ENCODE results near the gene CELA1. TPM values are rescaled to one million over a fixed set of nuclear protein-coding genes. Genes with fewer than 3 reads are reported as not detected.

CELA1 gene
- total RNA-seq, 4 donors from 2014 or later = not detected

DNA sequence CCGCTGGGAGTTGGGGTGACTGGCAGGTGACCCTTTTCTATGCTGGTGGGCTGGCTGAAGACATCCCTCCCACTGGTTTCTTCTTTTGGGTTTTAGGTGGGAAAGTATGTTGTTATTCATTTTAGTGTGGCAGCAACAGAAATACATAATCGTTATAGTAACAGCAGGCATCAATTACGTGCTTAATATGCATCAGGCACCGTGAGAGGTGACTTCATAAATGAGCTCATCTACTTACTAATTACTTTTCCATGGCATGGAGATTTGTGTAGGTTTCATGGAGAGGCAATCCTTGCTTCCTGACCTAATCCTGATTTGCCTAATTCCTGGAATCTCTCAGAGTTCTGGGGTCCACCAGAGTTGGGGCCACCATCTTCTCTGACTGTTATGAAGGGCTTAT, 13.4 kb upstream of the CELA1 start:
- no peak for TF ChIP-seq POLR2A (IDR thresholded peaks at IDR 0.05)
- TF ChIP-seq CTCF (IDR thresholded peaks at IDR 0.05) = no peak
- no peak for TF ChIP-seq POLR2AphosphoS5 (IDR thresholded peaks at IDR 0.05)
- TF ChIP-seq EP300 (IDR thresholded peaks at IDR 0.05; ENCODE audit: low read depth) = no peak
- WGBS, 2 donors (ENCODE audit: low coverage in 1 of 2) = 95% methylated on average over 3 to 4 of the region's 4 CpGs
- in situ Hi-C loops (cut with MboI; ENCODE audit: low pct_ligation_motif_present in 1 of 4, low pct_unique_long_range_greater_than_20kb in 1 of 4, low sequenced_read_pairs in 3 of 4) = no loop called here

DNA sequence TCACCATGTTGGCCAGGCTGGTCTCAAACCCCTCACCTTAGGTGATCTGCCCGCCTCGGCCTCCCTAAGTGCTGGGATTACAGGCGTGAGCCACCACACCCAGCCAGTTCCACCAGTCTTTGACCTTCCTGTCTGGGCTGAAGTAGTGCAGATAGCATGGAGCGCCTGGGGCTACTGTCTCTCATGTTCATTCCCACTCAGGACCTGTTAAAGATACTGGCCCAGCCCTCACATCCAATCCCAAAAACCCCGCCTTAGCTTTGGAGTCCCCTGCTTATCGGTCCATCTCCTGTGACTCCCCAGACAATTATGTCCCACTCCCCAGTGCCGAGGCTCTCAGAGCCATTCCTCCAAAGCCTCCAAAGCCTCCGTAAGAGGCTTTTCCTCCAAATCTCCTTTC, 12.0 kb upstream of the CELA1 start:
- Histone ChIP-seq H3K27ac (no peak overlapping the region), H3K4me3 (no peak overlapping the region), H3K27me3 (no peaks in the 10 kb centered on the region), H3K4me1 (no peaks in the 10 kb centered on the region), H3K9me3 (no peaks in the 10 kb centered on the region), H3K36me3 (no peaks in the 10 kb centered on the region)
- no peak for TF ChIP-seq CTCF (IDR thresholded peaks at IDR 0.05)
- no peak for TF ChIP-seq POLR2A (IDR thresholded peaks at IDR 0.05)
- TF ChIP-seq POLR2AphosphoS5 (IDR thresholded peaks at IDR 0.05) = no peak
- no peak for TF ChIP-seq EP300 (IDR thresholded peaks at IDR 0.05; ENCODE audit: low read depth)
- in situ Hi-C loops (cut with MboI; ENCODE audit: low pct_ligation_motif_present in 1 of 4, low pct_unique_long_range_greater_than_20kb in 1 of 4, low sequenced_read_pairs in 3 of 4) (no loop called here), intact Hi-C loops (cut with DNase I; ENCODE audit: low total_unique reads) (no loop called here)
- 96 to 100% methylated on average over 4 to 8 of the region's 8 CpGs for WGBS, 2 donors (ENCODE audit: low coverage in 1 of 2)
- DNase-seq = no peak

More for the DNA sequence above, 13.4 kb upstream of the CELA1 start:
- Histone ChIP-seq H3K4me1 (no peaks in the 10 kb centered on the region), H3K4me3 (no peak overlapping the region), H3K36me3 (no peaks in the 10 kb centered on the region), H3K9me3 (no peaks in the 10 kb centered on the region), H3K27me3 (no peaks in the 10 kb centered on the region), H3K27ac (no peak overlapping the region)
- no peak for DNase-seq
- intact Hi-C loops (cut with DNase I; ENCODE audit: low total_unique reads) = no loop called here

- in situ Hi-C loops (cut with MboI; ENCODE audit: low pct_ligation_motif_present in 1 of 4, low pct_unique_long_range_greater_than_20kb in 1 of 4, low sequenced_read_pairs in 3 of 4) = no loop called here
- Histone ChIP-seq H3K9me3 (no peaks in the 10 kb centered on the region), H3K27me3 (no peaks in the 10 kb centered on the region), H3K4me1 (no peaks in the 10 kb centered on the region), H3K27ac (no peak overlapping the region), H3K4me3 (no peak overlapping the region), H3K36me3 (no peaks in the 10 kb centered on the region)
- intact Hi-C loops (cut with DNase I; ENCODE audit: low total_unique reads) = no loop called here
- no peak for TF ChIP-seq CTCF (IDR thresholded peaks at IDR 0.05)
- no peak for TF ChIP-seq POLR2AphosphoS5 (IDR thresholded peaks at IDR 0.05)
- no peak for TF ChIP-seq POLR2A (IDR thresholded peaks at IDR 0.05)
- no peak for TF ChIP-seq EP300 (IDR thresholded peaks at IDR 0.05; ENCODE audit: low read depth)
- WGBS, 2 donors (ENCODE audit: low coverage in 1 of 2) = 76 to 78% methylated on average over 3 to 10 of the region's 10 CpGs
- no peak for DNase-seq
Measured at GRCh38 chr12:51357374-51358047, 11.0 kb upstream of the CELA1 start.

GRCh38 chr12:51351913-51352532, 5.5 kb upstream of the CELA1 start:
- H3K27ac ChIP-seq = no peak overlapping the region
- H3K4me3 ChIP-seq = no peak overlapping the region
- in situ Hi-C loops (cut with MboI; ENCODE audit: low pct_ligation_motif_present in 1 of 4, low pct_unique_long_range_greater_than_20kb in 1 of 4, low sequenced_read_pairs in 3 of 4) (no loop called here), intact Hi-C loops (cut with DNase I; ENCODE audit: low total_unique reads) (no loop called here)
- no peaks in the 10 kb centered on the region for H3K27me3 ChIP-seq
- H3K36me3 ChIP-seq = no peaks in the 10 kb centered on the region
- TF ChIP-seq EP300 (IDR thresholded peaks at IDR 0.05; ENCODE audit: low read depth) (no peak), POLR2AphosphoS5 (IDR thresholded peaks at IDR 0.05) (no peak), CTCF (IDR thresholded peaks at IDR 0.05) (peak; percentile 32 to 70 (median 61)), POLR2A (IDR thresholded peaks at IDR 0.05) (no peak)
- DNase-seq = peak; percentile 51
- 42 to 43% methylated on average over 2 to 11 of the region's 11 CpGs for WGBS, 2 donors (ENCODE audit: low coverage in 1 of 2)
- no peaks in the 10 kb centered on the region for H3K9me3 ChIP-seq
- H3K4me1 ChIP-seq = no peaks in the 10 kb centered on the region

All from transverse colon (tissue), 4 donors.